Vagina (tissue), 2 donors: ENCODE data around the gene PARN. TPM values are rescaled to one million over a fixed set of nuclear protein-coding genes. Genes with fewer than 3 reads are reported as not detected.

Experiments
- DNase-seq, 2 donors: peaks; one replicate each; pipeline ENCODE4 v3.0.0-alpha.2; 2017; ENCODE audit errors: extremely low spot score in 2 of 2
- H3K27ac ChIP-seq: fragments of 200-600 bp; sonication (generic); one replicate; pipeline ENCODE4 v1.5.1; 2019
- H3K27me3 ChIP-seq: fragments of 200-600 bp; sonication (generic); one replicate; pipeline ENCODE4 v1.5.1; 2019
- H3K36me3 ChIP-seq, 2 donors: fragments of 200-600 bp; sonication (generic); one replicate each; pipeline ENCODE4 v1.5.1; 2017 to 2019
- H3K4me1 ChIP-seq: fragments of 200-600 bp; sonication (generic); one replicate; pipeline ENCODE4 v1.5.1; 2019
- H3K4me3 ChIP-seq, 2 donors: fragments of 200-600 bp; sonication (generic); 1 replicate in 1 of 2; 2 replicates in 1 of 2; pipeline ENCODE4 v1.5.1; 2016 to 2019
- H3K9me3 ChIP-seq: fragments of 200-600 bp; sonication (generic); one replicate; pipeline ENCODE4 v1.5.1; 2019
- CTCF ChIP-seq, 3 experiments: fragments of 450-650 bp in 2 of 3; fragments of 200-600 bp in 1 of 3; sonication (generic) in 1 of 3; IDR thresholded peaks; one replicate each; pipeline ENCODE4 v1.5.1; 2017 to 2019; ENCODE audit warnings: antibody characterized with exemption in 3 of 3, mild to moderate bottlenecking in 2 of 3, moderate library complexity in 2 of 3
- POLR2A ChIP-seq, 2 donors: fragments of 450-650 bp; IDR thresholded peaks; one replicate each; pipeline ENCODE4 v1.6.1; 2017; ENCODE audit warnings: antibody characterized with exemption in 2 of 2, mild to moderate bottlenecking in 2 of 2, moderate library complexity in 2 of 2
- POLR2AphosphoS5 ChIP-seq, 2 donors: sonication (generic); formaldehyde crosslinking; IDR thresholded peaks; one replicate each; pipeline ENCODE4 v1.9.0; 2017; ENCODE audit warnings: antibody characterized with exemption in 2 of 2, mild to moderate bottlenecking in 2 of 2, low read depth in 1 of 2; ENCODE audit not compliant: insufficient read depth in 1 of 2
- intact Hi-C: fragments of 100-400 bp; cut with DNase I; formaldehyde crosslinking; loops from one replicate; pipeline ENCODE4 v1.15.1; 2023
- total RNA-seq: library from RNA; depleted of rRNA; stranded (reverse); fragments of >200 nt; gene quantifications from one replicate; pipeline ENCODE4 v1.2.3, GENCODE V29; 2016

PARN gene
- total RNA-seq, 1 donor from 2014 or later = 39.3 TPM

- Histone ChIP-seq H3K27ac (no peak overlapping the region), H3K4me1 (peaks cover 19% of the 10 kb centered on the region), H3K4me3 (no peak overlapping the region), H3K36me3 (no peaks in the 10 kb centered on the region), H3K27me3 (no peaks in the 10 kb centered on the region), H3K9me3 (no peaks in the 10 kb centered on the region)
- TF ChIP-seq POLR2A (IDR thresholded peaks at IDR 0.05) (no peak), CTCF (IDR thresholded peaks at IDR 0.05) (no peak), POLR2AphosphoS5 (IDR thresholded peaks at IDR 0.05; ENCODE audit: insufficient read depth in 1 of 2, low read depth in 1 of 2) (no peak)
- intact Hi-C loops = no loop called here
- no peak for DNase-seq
Observed at GRCh38 chr16:14494396-14494966, 135.6 kb downstream of the PARN start.

GRCh38 chr16:14493791-14494190 lies 136.3 kb downstream of the PARN start:
- H3K4me1 ChIP-seq = peaks cover 19% of the 10 kb centered on the region
- intact Hi-C loops = no loop called here

GRCh38 chr16:14492614-14493013 lies 137.4 kb downstream of the PARN start:
- Histone ChIP-seq H3K4me3 (no peak overlapping the region), H3K4me1 (peaks cover 25% of the 10 kb centered on the region), H3K36me3 (no peaks in the 10 kb centered on the region), H3K9me3 (no peaks in the 10 kb centered on the region), H3K27me3 (no peaks in the 10 kb centered on the region), H3K27ac (no peak overlapping the region)
- DNase-seq = no peak
- no peak for TF ChIP-seq CTCF (IDR thresholded peaks at IDR 0.05)
- no peak for TF ChIP-seq POLR2A (IDR thresholded peaks at IDR 0.05)
- TF ChIP-seq POLR2AphosphoS5 (IDR thresholded peaks at IDR 0.05; ENCODE audit: insufficient read depth in 1 of 2, low read depth in 1 of 2) = no peak
- intact Hi-C loops = no loop called here

More at GRCh38 chr16:14493791-14494190, 136.3 kb downstream of the PARN start:
- Histone ChIP-seq H3K27me3 (no peaks in the 10 kb centered on the region), H3K36me3 (no peaks in the 10 kb centered on the region), H3K9me3 (no peaks in the 10 kb centered on the region), H3K27ac (no peak overlapping the region), H3K4me3 (no peak overlapping the region)
- no peak for DNase-seq
- TF ChIP-seq POLR2AphosphoS5 (IDR thresholded peaks at IDR 0.05; ENCODE audit: insufficient read depth in 1 of 2, low read depth in 1 of 2) (no peak), POLR2A (IDR thresholded peaks at IDR 0.05) (no peak), CTCF (IDR thresholded peaks at IDR 0.05) (no peak)

GRCh38 chr16:14491861-14492529 lies 138.1 kb downstream of the PARN start:
- DNase-seq = no peak

More at GRCh38 chr16:14491861-14492529, 138.1 kb downstream of the PARN start:
- Histone ChIP-seq H3K27me3 (no peaks in the 10 kb centered on the region), H3K36me3 (no peaks in the 10 kb centered on the region), H3K4me1 (peaks cover 25% of the 10 kb centered on the region), H3K9me3 (no peaks in the 10 kb centered on the region), H3K4me3 (no peak overlapping the region), H3K27ac (no peak overlapping the region)
- TF ChIP-seq POLR2A (IDR thresholded peaks at IDR 0.05) (no peak), CTCF (IDR thresholded peaks at IDR 0.05) (no peak), POLR2AphosphoS5 (IDR thresholded peaks at IDR 0.05; ENCODE audit: insufficient read depth in 1 of 2, low read depth in 1 of 2) (no peak)
- intact Hi-C loops = no loop called here
